M059J (cell line): ENCODE results near the gene GALNT14. TPM values are rescaled to one million over a fixed set of nuclear protein-coding genes. Genes with fewer than 3 reads are reported as not detected.
"Not testable (repeated sequence)": the region's sequence is repeated elsewhere in the genome, so short reads cannot be mapped to it uniquely, and the experiment has no call there.

Experiments
- DNase-seq: peaks from one replicate; pipeline ENCODE4 v3.0.0-alpha.2; 2012; ENCODE audit warnings: low read depth
- total RNA-seq: library from RNA; depleted of rRNA; stranded (reverse); fragments of >200 nt; shearing (Covaris generic); gene quantifications from 2 replicates; pipeline ENCODE4 v1.2.3, GENCODE V29; 2014

The GALNT14 gene
- total RNA-seq, 1 experiment from 2014 or later, result 0.20 TPM

GRCh38 chr2:30942419-30942818 lies 195.8 kb downstream of the GALNT14 start:
- DNase-seq, result no peak

- no peak for DNase-seq
These were observed 197.4 kb downstream of the GALNT14 start for GRCh38 chr2:30940839-30941238.

GRCh38 chr2:30939364-30939763 lies 198.9 kb downstream of the GALNT14 start:
- no peak for DNase-seq

GRCh38 chr2:30938196-30938595 lies 200.0 kb downstream of the GALNT14 start:
- DNase-seq, result no peak

- DNase-seq, result no peak
These were observed 201.3 kb downstream of the GALNT14 start for GRCh38 chr2:30936977-30937376.

- no peak for DNase-seq
These were observed 202.4 kb downstream of the GALNT14 start for GRCh38 chr2:30935795-30936194.

GRCh38 chr2:30934066-30934465 lies 204.2 kb downstream of the GALNT14 start:
- no peak for DNase-seq

GRCh38 chr2:30933496-30933895 lies 204.7 kb downstream of the GALNT14 start:
- no peak for DNase-seq

GRCh38 chr2:30932870-30933269 lies 205.4 kb downstream of the GALNT14 start:
- DNase-seq, result no peak

GRCh38 chr2:30931841-30932407 lies 206.3 kb downstream of the GALNT14 start:
- DNase-seq, result no peak

- no peak for DNase-seq
These were observed 207.5 kb downstream of the GALNT14 start for GRCh38 chr2:30930716-30931115.

GRCh38 chr2:30927465-30928075 lies 210.7 kb downstream of the GALNT14 start:
- DNase-seq, result no peak

- no peak for DNase-seq
These were observed 211.6 kb downstream of the GALNT14 start for GRCh38 chr2:30926606-30927005.

GRCh38 chr2:30923623-30924022 lies 214.6 kb downstream of the GALNT14 start:
- DNase-seq, result no peak

GRCh38 chr2:30920511-30920910 lies 217.7 kb downstream of the GALNT14 start:
- DNase-seq, result no peak

- DNase-seq, result peak; percentile 4
These were observed 222.8 kb downstream of the GALNT14 start for GRCh38 chr2:30915486-30915885.

- DNase-seq, result no peak
These were observed 223.8 kb downstream of the GALNT14 start for GRCh38 chr2:30914456-30914855.

- no peak for DNase-seq
These were observed 226.2 kb downstream of the GALNT14 start for GRCh38 chr2:30912056-30912455.

GRCh38 chr2:30911327-30911726 lies 226.9 kb downstream of the GALNT14 start:
- DNase-seq, result no peak

GRCh38 chr2:30910686-30911085 lies 227.6 kb downstream of the GALNT14 start:
- DNase-seq, result no peak

- not testable (repeated sequence) for DNase-seq
These were observed 233.8 kb downstream of the GALNT14 start for GRCh38 chr2:30904437-30904836.

GRCh38 chr2:30903326-30903725 lies 234.9 kb downstream of the GALNT14 start:
- DNase-seq, result no peak

- no peak for DNase-seq
These were observed 237.9 kb downstream of the GALNT14 start for GRCh38 chr2:30900381-30900780.

GRCh38 chr2:30899516-30900054 lies 238.7 kb downstream of the GALNT14 start:
- no peak for DNase-seq
